HG02623 (cell line): ENCODE measurements around the gene SYNGR3.
"Not testable (repeated sequence)": the region's sequence is repeated elsewhere in the genome, so short reads cannot be mapped to it uniquely, and the experiment has no call there.

ENCODE experiments used
- ATAC-seq: cut with Tn5 transposase; IDR thresholded peaks from one replicate; pipeline ENCODE4 v1.9.1; 2021; ENCODE audit warnings: moderate library complexity; ENCODE audit not compliant: unreplicated experiment

The SYNGR3 gene, protein sequence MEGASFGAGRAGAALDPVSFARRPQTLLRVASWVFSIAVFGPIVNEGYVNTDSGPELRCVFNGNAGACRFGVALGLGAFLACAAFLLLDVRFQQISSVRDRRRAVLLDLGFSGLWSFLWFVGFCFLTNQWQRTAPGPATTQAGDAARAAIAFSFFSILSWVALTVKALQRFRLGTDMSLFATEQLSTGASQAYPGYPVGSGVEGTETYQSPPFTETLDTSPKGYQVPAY

GRCh38 chr16:1989209-1990100 lies at the start of gene SYNGR3:
TSS of gene SYNGR3 (plus strand) at chr16:1989970. CDS start at chr16:1990103, 133 bp downstream.
- ATAC-seq: no peak

GRCh38 chr16:1940273-1941161 lies 49.3 kb upstream of the SYNGR3 start:
- no peak for ATAC-seq

DNA sequence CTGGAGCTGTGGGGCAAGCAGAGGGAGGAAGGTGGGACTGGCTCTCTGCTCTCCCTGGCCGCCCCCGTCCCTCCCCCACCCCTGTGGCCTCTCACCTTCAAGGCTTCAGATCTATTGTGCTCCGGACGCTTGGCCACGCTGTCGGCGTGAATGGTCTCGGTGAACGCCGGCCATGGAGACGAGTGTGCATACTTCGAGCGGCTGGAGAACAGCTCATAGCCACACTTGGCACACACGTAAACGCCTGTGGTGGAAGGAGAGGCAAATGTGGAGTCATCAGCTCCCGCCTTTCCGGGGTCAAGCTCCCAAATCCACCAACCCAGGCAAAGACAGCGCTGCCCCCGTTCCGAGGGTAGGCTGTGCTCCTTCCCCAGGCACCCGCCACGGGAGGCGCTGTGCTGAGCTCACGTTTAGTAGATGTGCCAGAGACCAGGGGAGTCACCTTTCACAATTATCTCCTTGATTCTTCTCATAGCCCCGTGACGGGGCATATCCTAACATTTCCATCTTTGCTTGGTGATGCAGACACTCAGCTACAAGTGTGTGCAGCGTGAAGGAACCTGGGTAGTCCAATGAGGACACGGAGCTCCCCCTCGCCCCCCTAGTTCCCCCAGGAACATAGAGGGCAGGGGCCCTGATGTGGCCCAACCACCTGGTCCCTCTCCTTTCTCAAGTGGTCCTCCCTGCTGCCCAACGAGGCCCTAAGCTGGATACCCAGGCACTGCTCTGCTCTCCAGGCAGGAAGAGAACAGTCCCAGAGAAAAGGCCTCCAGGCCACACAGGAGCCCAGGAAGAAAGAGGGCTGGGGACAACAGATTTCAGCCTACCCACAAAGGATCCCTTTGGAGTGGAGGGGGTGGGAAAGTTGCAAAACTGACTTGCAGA lies 48.4 kb upstream of the SYNGR3 start:
- no peak for ATAC-seq

- no peak for ATAC-seq
Measured at GRCh38 chr16:1942047-1942809, 47.5 kb upstream of the SYNGR3 start.

GRCh38 chr16:1942810-1943726 lies 46.7 kb upstream of the SYNGR3 start, which contains the start of gene MSRB1:
TSS of gene MSRB1 (minus strand) at chr16:1943199. CDS start at chr16:1943156, 43 bp downstream.
- ATAC-seq: peak; percentile 90

DNA sequence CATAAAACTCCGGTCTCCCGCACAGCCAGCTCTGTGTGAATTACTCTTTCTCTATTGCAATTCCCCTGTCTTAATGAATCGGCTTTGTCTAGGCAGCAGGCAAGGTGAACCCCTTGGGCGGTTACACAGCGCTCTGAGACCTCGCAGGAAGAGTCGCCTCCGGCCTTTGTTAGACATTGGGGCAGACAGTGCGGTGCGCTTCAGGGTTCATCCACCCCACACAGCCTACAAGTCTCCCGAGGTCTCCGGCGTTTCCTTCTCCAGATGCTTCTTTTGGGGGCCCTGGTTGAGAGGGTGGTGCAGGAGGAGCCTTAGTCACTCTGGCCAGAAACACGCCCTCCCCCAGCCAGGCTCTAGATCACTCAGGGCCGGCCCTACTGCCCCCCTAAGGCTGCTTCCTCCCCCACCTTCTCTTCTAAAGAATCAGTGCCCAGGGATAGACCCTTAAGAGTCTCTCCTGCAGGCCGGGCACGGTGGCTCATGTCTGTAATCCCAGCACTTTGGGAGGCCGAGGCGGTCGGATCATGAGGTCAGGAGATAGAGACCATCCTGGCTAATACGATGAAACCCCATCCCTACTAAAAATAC lies 45.1 kb upstream of the SYNGR3 start:
- no peak for ATAC-seq

GRCh38 chr16:1945559-1946391 lies 44.0 kb upstream of the SYNGR3 start:
- ATAC-seq: no peak

DNA sequence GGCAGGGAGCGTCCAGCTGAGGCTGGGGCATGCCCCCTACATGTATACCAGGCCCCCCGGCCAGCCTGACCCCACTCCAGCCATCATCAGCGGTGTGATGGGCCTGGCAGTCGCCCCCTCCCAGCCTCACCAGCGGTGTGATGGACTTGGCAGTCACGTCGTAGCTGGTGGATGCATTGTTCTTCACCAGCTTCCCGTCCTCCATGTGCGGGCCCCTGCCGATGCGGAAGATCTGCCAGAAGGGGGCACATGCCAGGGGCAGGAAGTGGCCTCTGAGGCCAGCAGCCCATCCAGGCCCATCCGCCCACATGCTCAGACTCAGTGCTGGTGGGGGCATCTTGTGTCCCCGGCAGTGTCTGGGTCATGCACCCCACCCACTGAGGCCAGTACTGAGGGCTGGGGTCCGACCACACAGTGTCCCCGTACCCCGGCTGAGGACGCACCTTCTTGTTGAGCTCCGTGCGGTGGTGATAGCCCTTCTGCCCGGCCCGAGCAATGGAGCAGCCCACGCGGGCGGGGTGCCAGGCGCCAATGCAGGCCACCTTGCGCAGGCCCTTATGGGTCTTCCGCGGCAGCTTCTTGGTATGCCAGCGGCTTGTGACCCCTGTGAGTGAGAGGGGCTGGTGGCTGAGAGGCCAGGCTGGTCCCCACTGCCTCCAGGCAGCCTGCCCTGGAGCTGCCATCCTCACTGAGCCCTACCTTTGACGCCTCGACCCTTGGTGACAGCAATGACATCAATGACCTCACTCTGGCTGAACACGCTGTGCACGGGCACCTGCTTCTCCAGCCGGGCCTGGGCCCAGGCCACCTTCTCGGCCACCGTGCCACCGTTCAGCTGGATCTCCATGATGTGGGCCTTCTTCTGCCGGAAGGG lies 43.0 kb upstream of the SYNGR3 start:
- ATAC-seq: no peak

GRCh38 chr16:1947369-1947670 lies 42.5 kb upstream of the SYNGR3 start:
- ATAC-seq: no peak

DNA sequence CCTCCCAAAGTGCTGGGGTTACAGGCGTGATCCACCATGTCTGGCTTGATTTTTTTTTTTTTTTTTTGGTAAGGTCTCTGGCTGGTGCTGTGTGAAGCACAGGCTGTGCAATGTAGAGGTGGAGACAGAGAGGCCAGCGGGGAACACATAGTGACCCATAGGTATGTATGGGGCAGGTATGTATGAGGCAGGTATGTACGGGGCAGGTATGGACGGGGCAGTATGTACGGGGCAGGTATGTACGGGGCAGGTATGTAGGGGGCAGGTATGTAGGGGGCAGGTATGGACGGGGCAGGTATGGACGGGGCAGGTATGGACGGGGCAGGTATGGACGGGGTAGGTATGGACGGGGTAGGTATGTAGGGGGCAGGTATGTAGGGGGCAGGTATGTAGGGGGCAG lies 40.3 kb upstream of the SYNGR3 start:
- no peak for ATAC-seq

- no peak for ATAC-seq
Measured at GRCh38 chr16:1950047-1950446, 39.7 kb upstream of the SYNGR3 start.

DNA sequence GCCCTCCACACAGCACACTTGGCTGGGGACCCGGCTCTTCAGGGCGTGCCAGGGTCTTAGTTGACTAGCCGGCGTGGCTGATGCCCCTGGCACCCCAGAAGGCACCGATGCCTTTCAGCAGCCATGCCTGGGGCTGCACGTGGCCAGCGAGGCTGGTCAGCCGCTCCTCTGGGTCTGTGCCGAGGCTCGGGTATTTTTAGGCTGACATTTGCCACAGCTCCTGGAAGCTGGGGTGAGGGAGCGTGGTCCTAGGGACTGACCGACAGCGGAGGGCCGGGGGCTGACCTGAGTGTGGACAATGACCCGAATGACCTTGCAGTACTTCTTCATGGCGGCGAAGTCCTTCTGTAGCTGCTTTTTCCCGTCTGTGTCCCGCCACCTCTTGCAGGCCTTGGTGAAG lies 39.2 kb upstream of the SYNGR3 start:
- ATAC-seq: no peak

DNA sequence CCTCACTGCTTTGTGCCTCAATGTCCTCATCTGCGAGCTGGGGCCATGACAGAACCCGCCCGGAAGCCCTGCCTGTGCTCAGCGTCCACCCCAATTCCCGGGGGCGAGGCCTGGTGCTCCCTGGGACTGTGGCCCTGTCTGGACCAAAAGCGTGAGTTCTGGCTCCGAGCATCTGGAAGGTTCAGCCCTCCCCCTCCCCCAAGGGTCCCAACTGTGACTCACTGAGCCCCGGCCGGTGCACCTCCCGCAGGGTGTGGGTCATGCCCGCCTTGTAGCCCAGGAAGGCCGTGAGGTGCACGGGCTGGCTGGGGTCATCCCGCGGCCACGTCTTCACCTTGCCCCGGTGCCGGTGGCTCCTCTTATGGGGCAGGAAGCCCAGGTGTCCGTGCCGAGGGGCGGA lies 36.0 kb upstream of the SYNGR3 start:
- ATAC-seq: no peak

GRCh38 chr16:1957434-1958142 lies 32.2 kb upstream of the SYNGR3 start:
- ATAC-seq: not testable (repeated sequence)

GRCh38 chr16:1958143-1958491 lies 31.7 kb upstream of the SYNGR3 start:
- ATAC-seq: not testable (repeated sequence)
